PC-9 (cell line): ENCODE results near the gene PECR.

Source experiments
- CTCF ChIP-seq: fragments of 200-600 bp; sonication (generic); conservative IDR thresholded peaks from 2 replicates; pipeline ENCODE4 v1.6.1; 2017; ENCODE audit warnings: mixed run types, antibody characterized with exemption, mild to moderate bottlenecking, moderate library complexity
- EZH2 ChIP-seq: fragments of 200-600 bp; sonication (generic); IDR thresholded peaks from 2 replicates; pipeline ENCODE4 v1.8.0; 2017; ENCODE audit warnings: antibody characterized with exemption, low read depth

GRCh38 chr2:216119986-216120385, 38.4 kb upstream of the PECR start:
- TF ChIP-seq CTCF (no peak), EZH2 (no peak)
